ENCODE results near the gene SEMA6A.
"Not testable (repeated sequence)": the region's sequence is repeated elsewhere in the genome, so short reads cannot be mapped to it uniquely, and the experiment has no call there.

Gene SEMA6A

DNA sequence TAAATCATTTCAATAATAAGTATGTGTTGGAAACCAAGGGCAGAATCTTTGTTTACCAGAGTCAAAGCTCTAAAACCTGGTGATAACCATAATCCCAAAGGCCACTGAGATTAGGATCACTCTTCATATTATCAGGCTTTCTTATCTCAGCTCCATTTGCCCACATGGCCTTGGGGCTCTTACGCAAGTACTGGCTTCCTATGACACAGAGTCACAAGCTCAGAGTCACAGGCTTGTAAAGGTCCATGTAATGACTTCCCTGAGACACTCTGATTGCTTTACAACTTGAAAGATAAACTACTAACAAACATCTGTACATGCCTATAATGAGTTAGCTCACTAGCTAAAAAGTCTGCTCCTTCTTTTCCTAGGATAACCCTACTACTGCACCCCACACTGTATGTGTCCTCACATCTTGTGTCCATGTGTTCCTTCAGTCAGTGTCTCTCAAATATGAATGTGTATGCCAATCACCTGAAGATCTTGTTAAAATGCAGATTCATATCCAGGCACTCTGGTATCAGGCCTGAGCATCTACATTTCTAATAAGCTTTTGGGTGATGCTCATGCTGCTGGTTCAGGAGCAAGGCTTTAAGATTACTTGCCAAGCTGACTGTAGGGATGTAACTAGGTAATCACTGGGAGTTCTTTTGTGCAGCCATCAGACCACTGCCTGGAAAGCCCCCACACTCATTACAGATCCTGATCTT, 28.4 kb downstream of the SEMA6A start:
- no peak for DNase-seq

DNA sequence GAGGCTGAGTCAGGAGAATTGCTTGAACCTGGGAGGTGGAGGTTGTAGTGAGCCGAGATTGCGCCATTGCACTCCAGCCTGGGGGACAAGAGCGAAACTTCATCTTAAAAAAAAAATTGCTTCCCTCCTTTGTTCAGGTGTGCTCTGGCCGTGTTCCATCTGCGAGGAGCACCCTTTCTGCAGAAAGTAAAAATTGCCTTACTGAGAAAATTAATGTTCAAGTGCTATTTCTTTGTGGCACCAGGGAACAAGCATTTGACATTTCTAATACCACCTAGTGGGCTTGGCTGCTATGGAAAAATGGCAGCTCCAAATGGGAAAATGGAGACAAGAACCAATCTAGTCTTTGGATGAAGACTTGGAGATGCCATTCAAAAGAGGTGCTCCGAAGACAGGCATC, 29.2 kb downstream of the SEMA6A start:
- DNase-seq: not testable (repeated sequence)

DNA sequence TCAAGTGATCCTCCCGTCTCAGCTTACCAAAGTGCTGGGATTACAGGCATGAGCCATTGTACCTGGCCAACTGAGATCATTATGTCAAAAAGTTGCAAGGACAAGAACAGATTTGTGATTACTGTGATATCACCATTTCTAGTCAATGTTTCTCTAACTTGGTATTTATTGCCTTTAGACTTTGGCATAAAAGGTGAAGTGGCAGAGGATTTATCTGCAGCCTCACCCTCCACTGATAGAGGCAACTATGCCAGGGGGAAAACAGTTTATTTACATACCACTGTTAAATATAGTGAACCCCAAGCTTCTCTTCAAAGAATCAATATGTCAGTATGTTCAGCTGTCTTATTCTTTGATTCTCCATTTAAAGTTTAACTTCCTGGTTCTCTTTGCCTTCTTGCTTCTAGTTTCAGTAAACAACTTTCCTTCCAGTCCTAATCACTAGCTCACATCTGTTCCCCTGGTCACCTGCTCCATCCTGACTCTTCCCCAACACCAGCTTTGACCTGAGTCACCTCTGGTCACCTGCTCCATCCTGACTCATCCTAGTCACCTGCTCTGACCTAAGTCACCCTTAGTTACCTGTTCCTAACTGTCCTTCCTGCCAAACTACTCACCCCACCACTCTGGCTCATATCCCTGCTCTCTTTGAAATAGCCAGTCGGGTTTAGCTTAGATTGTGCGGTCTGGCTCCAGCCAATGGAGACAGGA, 29.9 kb downstream of the SEMA6A start:
- DNase-seq: no peak

DNA sequence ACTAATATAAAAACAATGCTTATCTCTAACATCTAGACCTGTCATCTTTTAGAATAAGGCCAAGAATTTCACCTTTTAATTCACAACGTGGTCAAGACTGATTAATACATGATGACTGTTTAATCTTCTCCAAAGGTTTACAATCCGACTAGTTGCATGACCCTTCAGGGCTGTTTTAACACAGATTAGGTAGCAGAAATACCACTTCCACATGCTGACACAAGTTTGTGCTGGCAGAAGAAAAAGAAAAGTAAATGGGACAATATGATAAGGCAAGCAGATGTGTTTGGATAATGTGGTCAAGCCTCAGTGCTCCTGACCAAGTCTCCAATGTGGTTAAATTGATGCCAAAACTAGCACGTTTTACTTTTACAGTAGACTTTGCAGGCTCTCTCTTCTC, 31.1 kb downstream of the SEMA6A start:
- DNase-seq: no peak

DNA sequence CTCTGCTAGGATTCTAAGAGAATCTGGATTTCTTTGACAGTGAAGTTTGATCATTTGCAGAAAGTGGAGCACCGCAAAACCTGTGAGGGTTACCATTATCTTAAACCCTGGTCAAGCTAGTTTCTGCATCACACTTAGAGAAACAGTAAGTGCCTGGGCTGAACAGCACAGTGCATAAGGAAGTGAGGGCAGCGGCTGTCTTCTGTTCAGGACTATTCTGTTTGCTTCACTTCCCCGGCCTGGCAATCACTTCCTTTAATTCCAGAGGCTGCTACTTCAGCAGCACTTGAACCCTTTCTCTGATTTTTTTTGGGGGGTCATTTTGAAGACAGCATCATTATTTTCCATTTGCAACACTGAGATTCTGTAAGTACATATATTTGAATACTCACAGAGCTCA, 32.0 kb downstream of the SEMA6A start:
- DNase-seq: no peak

DNA sequence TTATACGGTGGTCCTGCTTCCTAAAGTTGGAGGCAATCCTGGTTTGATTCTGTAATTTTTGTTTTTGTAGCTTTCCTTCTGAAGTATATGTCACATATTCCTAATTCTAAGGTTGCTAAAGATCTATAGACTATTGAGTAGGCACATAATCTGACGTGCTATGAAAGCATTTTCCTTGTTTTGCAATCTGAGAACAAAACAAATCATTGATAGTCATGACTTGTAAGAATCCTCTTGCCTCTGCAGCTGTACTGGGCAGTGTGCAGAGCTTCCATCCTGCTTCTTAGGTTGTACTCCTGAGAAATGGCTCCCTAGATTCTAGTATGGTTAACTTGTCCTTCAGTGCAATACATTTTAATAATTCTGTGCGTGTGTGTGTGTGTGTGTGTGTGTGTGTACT, 35.4 kb downstream of the SEMA6A start:
- no peak for DNase-seq

DNA sequence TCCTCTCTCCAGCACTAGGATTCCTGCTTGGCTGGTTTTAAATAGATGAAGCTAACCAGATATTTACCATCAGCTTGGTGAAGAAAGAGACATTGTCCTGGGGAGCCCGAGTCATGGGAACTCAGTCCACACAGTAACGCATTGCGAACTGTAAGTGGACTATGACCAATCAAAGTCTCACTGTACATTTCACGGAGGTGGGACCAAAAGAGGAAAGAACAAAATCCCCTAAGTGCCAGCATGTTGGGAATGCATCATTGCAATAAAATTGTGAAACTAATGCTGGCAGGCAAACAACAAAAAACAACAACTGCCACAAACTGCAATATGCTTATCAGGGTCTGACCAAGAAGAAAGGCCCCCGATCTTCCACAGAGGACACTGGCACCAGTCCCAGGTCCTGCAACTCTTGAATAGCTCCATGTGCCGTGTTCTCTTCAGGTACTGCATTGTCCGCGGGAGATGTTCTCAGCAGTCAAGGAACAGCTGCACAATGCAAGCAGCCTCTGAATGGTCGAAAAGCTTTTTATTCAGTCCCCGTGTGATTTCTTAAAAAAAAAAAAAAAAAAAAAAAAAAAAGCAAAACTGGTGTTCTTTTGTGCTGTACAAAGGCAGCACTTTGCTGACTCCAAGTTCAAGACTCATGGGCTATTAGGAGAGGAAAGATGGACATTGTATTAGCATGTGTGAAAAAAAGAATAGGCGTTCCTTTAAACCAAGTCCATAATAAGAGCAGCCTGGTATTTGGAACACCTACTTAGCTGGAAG, 38.1 kb downstream of the SEMA6A start:
- DNase-seq: no peak

DNA sequence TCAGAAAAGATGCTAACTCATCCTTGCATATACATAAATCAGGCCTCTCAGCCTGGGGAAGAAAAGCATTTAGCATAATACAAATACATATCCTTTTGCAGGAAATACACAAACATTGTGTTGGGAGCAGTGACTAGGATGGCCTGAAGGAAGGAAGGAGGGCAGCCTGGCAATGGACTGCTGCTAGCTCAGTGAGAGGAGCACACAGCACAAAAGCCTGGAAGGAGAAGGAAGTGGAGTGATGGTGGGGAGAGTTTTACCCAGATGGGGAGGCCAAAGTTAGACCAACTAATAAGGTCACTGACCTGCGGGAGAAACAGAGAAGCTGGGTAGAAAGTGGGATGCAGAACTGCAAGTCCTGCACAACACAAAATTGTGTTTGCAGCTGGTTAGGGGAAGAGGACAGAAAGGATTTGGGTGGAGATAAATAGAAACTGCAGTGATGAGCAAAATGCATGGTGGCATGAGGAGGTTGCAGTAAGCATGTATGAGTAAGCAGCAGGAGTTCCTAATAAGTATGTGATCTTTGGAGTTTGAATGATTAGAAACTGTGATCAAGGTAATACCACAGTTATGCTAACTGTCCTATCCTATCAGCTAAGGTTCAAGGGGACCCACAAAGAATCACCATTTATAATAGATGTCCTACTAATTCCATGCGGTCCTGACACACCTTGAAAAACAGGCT, 39.5 kb downstream of the SEMA6A start:
- no peak for DNase-seq

DNA sequence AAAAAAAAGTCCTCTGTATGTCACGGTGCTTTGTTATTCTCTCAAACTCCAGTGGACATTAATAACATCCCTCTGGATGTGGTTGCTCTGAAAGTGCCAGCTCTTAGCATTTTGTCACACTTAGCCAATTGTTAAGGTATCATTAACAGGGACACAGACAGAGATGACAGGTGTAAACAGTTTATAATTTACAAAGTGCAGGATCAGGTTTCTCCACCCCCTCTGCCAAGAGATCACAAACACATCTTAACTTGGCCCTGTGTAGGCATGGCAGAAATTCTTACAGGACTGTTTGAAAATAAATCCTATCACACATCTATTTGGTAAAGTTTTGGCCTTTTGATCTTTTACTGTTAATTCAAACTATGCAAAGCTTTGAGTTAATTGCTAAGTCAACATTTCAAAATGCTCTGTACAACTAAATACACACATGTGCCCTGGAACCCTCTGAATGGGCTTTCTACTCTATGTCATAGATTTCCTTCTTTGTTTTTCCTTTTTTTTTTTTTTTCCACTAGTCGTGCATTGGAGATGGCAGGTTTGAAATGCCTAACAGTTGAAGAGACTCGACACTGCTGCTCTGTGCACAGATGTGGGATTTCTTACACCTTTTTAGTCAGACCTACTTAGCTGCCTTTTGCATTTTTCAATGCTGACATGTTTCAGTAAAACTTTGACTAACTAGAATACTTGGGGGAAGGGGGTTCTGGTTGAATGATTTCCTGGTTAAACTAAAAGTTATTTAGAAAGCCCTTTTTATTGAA, 41.7 kb downstream of the SEMA6A start:
- DNase-seq: no peak

DNA sequence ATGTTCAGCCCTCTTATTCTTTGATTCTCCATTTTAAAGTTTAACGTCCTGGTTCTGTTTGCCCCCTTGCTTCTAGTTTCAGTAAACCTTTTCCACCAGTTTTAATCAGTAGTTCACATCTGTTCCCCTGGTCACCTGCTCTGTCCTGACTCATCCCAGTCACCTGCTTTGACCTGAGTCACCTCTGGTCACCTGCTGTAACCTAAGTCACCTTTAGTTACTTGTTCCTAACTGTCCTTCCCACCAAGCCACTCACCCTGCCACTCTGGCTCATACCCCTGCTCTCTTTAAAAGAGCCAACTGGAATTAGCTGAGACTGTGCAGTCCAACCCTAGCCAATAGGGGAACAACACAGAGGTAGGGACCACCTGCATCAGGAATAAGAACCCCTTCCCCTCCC, 43.0 kb downstream of the SEMA6A start:
- no peak for DNase-seq

DNA sequence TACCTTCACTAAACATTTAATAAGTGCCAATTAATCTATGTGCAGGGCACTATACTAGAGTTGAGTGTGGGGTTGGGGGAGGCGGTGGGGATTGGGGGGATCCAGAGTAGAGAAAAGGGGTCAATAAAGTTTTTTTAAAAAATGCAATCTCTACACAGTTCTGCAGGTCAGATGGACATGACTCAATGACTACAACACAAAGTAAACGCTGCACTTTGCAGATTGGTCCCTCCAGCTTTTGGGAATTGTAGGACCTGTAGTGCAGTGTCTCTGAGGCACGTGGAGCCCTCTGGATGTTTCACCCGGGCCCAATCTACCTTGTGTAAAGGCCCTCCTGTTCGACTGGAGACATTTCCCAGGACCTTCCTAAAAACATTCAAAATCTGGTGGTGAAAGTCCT, 43.5 kb downstream of the SEMA6A start:
- DNase-seq: no peak

DNA sequence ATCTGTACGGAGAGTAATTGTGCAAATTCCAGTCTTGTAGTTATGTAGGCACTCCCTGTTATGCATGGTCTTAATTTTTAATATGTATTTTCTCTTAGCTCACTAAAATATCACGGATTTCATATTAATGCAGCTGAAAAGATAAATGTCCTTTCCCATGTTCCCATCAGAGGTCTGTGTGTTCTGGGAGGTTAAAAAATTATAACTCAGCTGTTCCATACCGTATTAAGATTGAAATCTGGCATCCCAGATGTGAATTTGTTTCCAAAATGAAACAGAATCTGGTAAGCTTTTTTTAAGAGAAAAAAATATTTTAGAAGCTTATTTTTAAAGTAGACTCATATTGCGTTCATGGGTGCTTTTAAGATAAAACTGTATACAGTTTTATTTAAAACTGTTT, 44.3 kb downstream of the SEMA6A start:
- DNase-seq: no peak

DNA sequence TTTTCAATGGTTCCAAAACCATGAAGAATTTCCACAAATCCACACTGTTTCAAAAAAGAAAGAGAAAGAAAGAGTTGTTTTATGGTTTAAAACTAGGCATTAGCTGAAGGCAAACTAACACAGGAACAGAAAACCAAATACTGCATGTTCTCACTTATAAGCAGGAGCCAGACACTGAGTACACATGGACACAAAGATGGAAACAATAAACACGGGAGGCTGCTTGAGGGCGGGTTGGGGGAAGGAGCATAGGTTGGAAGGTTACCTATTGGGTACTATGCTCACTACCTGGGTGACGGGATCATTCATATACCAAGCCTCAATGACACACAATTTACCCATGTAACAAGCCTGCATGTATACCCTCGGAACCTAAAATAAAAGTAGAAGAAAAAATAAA, 45.0 kb downstream of the SEMA6A start:
- no peak for DNase-seq

DNA sequence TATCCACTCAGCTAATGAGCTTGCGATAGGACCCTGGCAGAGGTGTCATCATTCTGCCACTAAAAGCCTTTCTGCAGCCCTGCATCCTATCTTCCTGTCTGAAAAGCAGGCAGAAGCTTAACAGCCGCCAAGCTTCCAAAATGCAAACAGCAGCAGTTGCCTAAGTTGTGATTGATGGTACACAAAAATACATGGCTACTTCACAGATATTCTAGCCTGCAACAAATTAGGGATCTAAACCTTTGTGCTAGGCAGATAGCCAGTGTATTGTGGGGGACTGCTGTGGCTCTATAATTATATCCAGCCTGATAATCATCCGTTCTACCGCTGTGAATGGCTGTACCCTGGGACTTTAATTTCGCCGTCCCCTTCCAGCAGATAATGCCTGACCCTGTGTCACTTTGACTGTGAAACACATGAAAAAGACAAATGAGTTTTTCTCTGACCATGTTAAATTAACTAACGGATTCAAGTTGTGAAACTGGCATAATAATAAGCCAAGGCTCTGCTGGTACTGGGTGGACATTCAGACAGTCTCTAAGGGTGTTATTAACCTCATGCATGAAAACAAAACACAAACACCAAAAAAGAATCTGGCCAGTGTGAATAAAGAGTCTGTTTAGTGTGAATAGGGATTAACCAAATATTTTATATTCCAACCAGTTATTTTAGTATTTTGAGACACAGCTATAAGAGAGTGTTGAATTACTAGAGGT, 45.9 kb downstream of the SEMA6A start:
- DNase-seq: no peak

DNA sequence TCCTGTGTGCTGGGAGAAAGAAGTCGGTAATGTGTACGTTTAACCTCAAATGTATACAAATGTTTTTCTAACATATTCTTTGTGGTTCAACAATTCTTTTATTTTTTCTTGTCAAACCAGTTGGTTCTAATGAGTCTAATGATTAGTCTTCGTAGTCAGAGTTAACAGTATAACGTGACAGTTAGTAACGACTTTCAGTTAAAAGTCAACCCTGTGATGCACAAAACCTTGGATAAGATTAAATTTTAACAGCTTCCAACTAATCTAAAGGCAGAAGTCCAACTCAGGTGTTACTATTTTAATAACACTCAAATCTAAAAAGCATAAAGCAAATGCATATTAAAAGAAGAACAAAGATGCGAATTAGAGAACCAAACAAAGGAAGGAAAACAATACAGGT, 47.0 kb downstream of the SEMA6A start:
- DNase-seq: no peak

DNA sequence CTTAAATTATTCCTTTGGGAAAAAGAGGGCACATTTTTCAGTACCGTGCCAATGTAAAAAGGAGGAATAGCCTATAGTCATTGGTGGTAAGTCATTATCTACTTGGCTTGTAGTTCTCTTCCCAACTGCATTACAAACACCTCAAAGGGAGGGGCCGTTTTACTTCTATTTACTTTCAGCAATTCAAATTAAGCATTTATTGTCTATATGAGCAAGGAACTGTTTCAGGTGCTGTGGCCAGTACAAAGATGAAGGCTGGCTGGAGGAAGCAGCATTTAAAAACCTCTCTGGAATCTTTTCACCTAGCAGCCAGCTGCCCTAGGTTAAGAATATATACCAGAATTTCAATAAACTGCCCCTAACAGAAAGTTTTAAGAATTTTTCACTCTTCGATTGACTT, 48.9 kb downstream of the SEMA6A start:
- no peak for DNase-seq

DNA sequence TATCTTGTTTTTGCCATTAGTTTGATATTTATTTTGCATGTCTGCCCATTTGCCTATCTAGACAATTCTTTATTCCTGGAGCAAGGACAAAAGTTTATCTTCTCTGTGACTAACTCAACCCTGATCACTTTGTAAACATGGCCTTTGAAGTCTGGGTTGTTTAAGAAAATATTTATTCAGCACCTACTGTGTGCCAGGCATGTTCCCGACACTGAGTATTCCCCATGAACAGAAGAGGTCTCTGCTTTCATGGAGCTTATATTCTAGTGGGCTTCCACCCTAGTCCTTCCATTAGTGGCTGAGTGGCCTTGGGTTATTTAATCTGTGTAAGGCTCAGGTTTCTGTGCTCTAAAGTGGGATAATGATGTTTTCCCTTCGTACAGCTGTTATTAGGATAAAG, 49.7 kb downstream of the SEMA6A start:
- DNase-seq: no peak

DNA sequence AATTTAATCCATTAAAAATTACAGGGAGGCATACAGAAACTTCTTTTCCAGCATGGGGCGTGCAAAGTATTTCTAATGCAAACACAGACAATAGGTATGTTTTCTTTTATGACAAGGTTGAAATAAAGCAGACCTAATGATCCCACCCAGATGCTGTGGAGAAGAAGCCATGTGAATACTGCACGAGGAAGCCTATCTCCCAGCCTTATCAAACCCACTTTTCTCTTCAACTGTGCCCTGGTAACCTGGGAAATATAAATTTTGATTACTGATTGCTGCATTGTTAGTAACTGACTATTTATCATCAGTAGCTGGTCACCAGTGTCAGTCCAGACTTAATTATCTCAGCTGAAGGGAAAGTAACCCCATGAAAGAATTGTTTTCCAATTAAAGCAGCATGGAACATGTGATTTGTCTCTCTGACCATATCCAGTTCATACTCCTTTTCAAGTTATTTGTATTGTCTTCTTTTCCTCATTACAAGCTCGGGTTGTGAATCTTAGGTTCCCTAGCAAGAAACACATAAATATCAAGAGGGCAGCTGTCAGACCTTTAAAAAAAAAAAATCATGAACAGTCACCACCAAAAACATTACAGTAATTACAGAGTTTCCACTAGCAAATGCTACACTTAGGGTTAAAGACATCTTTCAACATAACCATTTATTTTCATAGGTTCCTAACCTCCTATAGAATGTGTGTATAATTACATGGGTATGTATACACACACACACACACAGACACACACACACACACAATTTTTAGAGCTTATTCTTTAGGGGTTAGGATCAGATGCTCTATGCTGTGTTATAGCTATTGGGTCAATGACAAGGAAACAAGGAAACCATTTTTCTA, 50.3 kb downstream of the SEMA6A start:
- DNase-seq: no peak

DNA sequence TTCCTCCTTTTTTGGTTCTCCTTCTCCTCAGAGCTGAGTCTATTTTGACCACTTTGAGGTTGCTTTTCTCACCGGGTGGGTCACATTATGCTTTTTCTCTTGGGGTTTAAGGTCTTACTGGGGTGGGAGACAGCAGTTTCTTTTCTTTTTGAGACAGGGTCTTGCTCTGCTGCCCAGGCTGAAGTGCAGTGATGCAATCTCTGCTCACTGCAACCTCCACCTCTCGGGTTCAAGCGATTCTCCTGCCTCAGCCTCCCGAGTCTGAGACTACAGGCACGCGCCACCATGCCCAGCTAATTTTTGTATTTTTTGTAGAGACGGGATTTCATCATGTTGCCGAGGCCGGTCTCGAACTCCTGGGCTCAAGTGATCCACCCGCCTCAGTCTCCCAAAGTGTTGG, 51.4 kb downstream of the SEMA6A start:
- not testable (repeated sequence) for DNase-seq

DNA sequence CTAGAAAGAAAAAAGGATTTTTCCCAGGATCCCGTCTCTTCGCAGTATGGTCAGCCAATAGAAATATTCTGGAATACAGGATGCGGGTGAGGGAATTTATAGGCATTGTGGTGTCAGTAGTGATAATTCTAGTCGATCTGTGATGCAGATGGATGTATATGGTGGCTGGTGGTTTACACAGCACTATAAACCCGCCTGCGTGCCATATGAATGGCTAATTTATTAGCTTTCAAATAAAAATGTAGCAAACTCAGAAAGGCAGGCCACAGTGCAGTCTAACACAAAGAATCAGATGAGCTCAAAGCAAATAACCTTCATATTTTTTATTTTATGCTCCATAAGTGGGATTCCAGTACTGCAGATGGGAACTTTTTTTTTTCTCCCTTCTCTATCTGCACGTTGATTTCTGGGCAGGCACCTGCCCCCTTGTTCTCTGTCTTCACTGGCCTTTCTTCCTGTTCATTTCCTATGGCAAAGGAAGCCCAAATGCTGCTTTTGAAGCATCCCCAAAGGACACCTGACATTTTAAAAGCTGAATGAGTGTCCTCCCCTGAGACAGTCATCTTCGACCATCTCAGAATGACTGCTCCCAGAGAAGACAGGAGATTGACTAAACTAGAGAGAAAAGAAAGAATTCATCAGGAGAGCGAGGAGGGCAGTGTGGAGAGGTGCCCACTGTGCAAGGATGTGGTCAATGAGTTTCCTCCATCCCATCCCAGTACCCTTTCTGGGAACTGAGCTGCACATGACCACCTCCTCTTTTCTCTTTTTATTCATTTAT, 52.1 kb downstream of the SEMA6A start:
- DNase-seq: no peak

Data from CD4-positive, alpha-beta T cell treated with Interleukin-21 for 1 hour (primary cell).